ENCODE measurements around the gene LAS1L. TPM values are rescaled to one million over a fixed set of nuclear protein-coding genes. Genes with fewer than 3 reads are reported as not detected.

Gene LAS1L
- total RNA-seq, 2 experiments from 2014 or later, result 47.4 to 51.6 TPM

Other genes with a start within 250 kb of the LAS1L start
- 100 to 1,000 TPM; 268 to 273 TPM for gene MSN, start 132.9 kb upstream of the LAS1L start, total RNA-seq